HepG2 (cell line): Measurements from ENCODE around the gene RCCD1. TPM values are rescaled to one million over a fixed set of nuclear protein-coding genes. Genes with fewer than 3 reads are reported as not detected.

ENCODE experiments used
- ARID2 ChIP-seq: sonication (generic); formaldehyde crosslinking; IDR thresholded peaks from 2 replicates; pipeline ENCODE4 v1.8.1; 2022; ENCODE audit warnings: mild to moderate bottlenecking, missing genetic modification reagents, borderline replicate concordance
- CBX5 ChIP-seq: sonication (generic); formaldehyde crosslinking; IDR thresholded peaks from 2 replicates; pipeline ENCODE4 v1.4.0; 2020; ENCODE audit warnings: missing genetic modification reagents, borderline replicate concordance
- MATR3 ChIP-seq: sonication (generic); formaldehyde crosslinking; IDR thresholded peaks from 2 replicates; pipeline ENCODE4 v1.4.0; 2020; ENCODE audit warnings: missing genetic modification reagents
- PATZ1 ChIP-seq: sonication (generic); formaldehyde crosslinking; IDR thresholded peaks from 2 replicates; pipeline ENCODE4 v1.4.0; 2020; ENCODE audit warnings: missing genetic modification reagents
- SNAPC2 ChIP-seq: sonication (generic); formaldehyde crosslinking; IDR thresholded peaks from 2 replicates; pipeline ENCODE4 v1.8.1; 2022; ENCODE audit warnings: mild to moderate bottlenecking, missing genetic modification reagents
- SOX13 ChIP-seq, 3 experiments: fragments of 450-650 bp in 1 of 3; sonication (generic) in 1 of 3; formaldehyde crosslinking in 1 of 3; IDR thresholded peaks in 2 of 3; conservative IDR thresholded peaks in 1 of 3; 2 replicates each; pipeline versions ENCODE4 v1.5.0 to v1.6.1; 2016 to 2020; ENCODE audit warnings: antibody characterized with exemption in 1 of 3, mild to moderate bottlenecking in 1 of 3, missing compliant biosample characterization in 1 of 3, missing genetic modification reagents in 1 of 3, moderate library complexity in 1 of 3
- TFDP2 ChIP-seq: sonication (generic); formaldehyde crosslinking; IDR thresholded peaks from 2 replicates; pipeline ENCODE4 v1.4.0; 2020; ENCODE audit warnings: missing genetic modification reagents
- XBP1 ChIP-seq: sonication (generic); formaldehyde crosslinking; IDR thresholded peaks from 2 replicates; pipeline ENCODE4 v1.5.0; 2020; ENCODE audit warnings: missing genetic modification reagents
- ZNF18 ChIP-seq: sonication (generic); formaldehyde crosslinking; IDR thresholded peaks from 2 replicates; pipeline ENCODE4 v1.8.0; 2022; ENCODE audit warnings: mild to moderate bottlenecking, missing genetic modification reagents; ENCODE audit not compliant: insufficient replicate concordance
- ZNF232 ChIP-seq: sonication (generic); formaldehyde crosslinking; IDR thresholded peaks from 2 replicates; pipeline ENCODE4 v1.4.0; 2020; ENCODE audit warnings: missing genetic modification reagents, borderline replicate concordance
- ZNF235 ChIP-seq: sonication (generic); formaldehyde crosslinking; IDR thresholded peaks from 2 replicates; pipeline ENCODE4 v1.8.1; 2023; ENCODE audit warnings: mild to moderate bottlenecking, missing genetic modification reagents, borderline replicate concordance
- ZNF281 ChIP-seq: sonication (generic); formaldehyde crosslinking; IDR thresholded peaks from 2 replicates; pipeline ENCODE4 v1.4.0; 2020; ENCODE audit warnings: missing genetic modification reagents, borderline replicate concordance
- ZNF512 ChIP-seq: sonication (generic); formaldehyde crosslinking; IDR thresholded peaks from 2 replicates; pipeline ENCODE4 v1.4.0; 2020; ENCODE audit warnings: mild to moderate bottlenecking, missing genetic modification reagents
- ZNF546 ChIP-seq: sonication (generic); formaldehyde crosslinking; conservative IDR thresholded peaks from 2 replicates; pipeline ENCODE4 v1.8.1; 2023; ENCODE audit warnings: mild to moderate bottlenecking, missing genetic modification reagents
- ZNF777 ChIP-seq: sonication (generic); formaldehyde crosslinking; IDR thresholded peaks from 2 replicates; pipeline ENCODE4 v1.4.0; 2020; ENCODE audit warnings: missing genetic modification reagents
- polyA plus RNA-seq, 8 experiments: library from polyadenylated mRNA; depleted of rRNA in 3 of 8; stranded (reverse) in 7 of 8; unstranded in 1 of 8; fragments of >200 nt; fragmentation: Illumina TruSeq in 4 of 8; extraction: Trizol in 4 of 8; gene quantifications; 2 replicates each; pipeline versions ENCODE4 v1.2.1 to v1.2.3, GENCODE V29; 2011 to 2016; ENCODE audit warnings: low read depth in 4 of 8, missing spikeins in 1 of 8, mixed read lengths in 1 of 8; ENCODE audit not compliant: insufficient read depth in 1 of 8
- total RNA-seq, 5 experiments: library from RNA; depleted of rRNA; stranded (reverse); fragments of >200 nt; fragmentation: Illumina TruSeq; extraction: Trizol; gene quantifications; 2 replicates each; pipeline ENCODE4 v1.2.3, GENCODE V29; 2016; ENCODE audit warnings: low read depth in 1 of 5

Gene RCCD1
- total and polyA plus RNA-seq, 2 of the 13 experiments (the other 11 are each of a cell fraction or from before 2014, with no cell fraction given): 14.1 to 15.1 TPM

- TF ChIP-seq ZNF281 (CRISPR knock-in tag) (no peak), ZNF777 (CRISPR knock-in tag) (peak; percentile 26; the same call in 1 of the 2 replicates), CBX5 (CRISPR knock-in tag) (peak; percentile 29; the same call in 1 of the 2 replicates), ZNF18 (CRISPR knock-in tag) (no peak), ARID2 (CRISPR knock-in tag) (peak; percentile 75; the same call in 1 of the 2 replicates), TFDP2 (CRISPR knock-in tag) (peak; percentile 98), SOX13 (IDR thresholded peaks at IDR 0.05) (no peak), SOX13 (CRISPR knock-in tag; conservative IDR thresholded peaks at IDR 0.05 in 1 of 2, IDR thresholded peaks at IDR 0.05 in 1 of 2) (no peak; a peak in 1 of 4 replicates), PATZ1 (CRISPR knock-in tag) (peak; percentile 21), XBP1 (CRISPR knock-in tag) (no peak), ZNF546 (CRISPR knock-in tag) (peak; percentile 92), SNAPC2 (CRISPR knock-in tag) (peak; percentile 25; the same call in 1 of the 2 replicates), ZNF512 (CRISPR knock-in tag) (no peak), ZNF232 (CRISPR knock-in tag) (peak; percentile 80; the same call in 1 of the 2 replicates), MATR3 (CRISPR knock-in tag) (no peak), ZNF235 (CRISPR knock-in tag) (no peak)
Measured at GRCh38 chr15:90954712-90955623, at the start of gene RCCD1 (continued).
